ENCODE data around the gene FNDC10. TPM values are rescaled to one million over a fixed set of nuclear protein-coding genes. Genes with fewer than 3 reads are reported as not detected.
A peak's percentile ranks its signal among the peaks of the same experiment; 100 is the strongest.

FNDC10 gene
- polyA plus RNA-seq, 1 experiment: 4.4 TPM

- Histone ChIP-seq H3K27me3 (ENCODE audit: control insufficient read depth, insufficient read depth, low read length) (no peaks in the 10 kb centered on the region), H3K4me3 (ENCODE audit: low read depth, low read length) (peak overlapping the region; percentile 100), H3K36me3 (ENCODE audit: control insufficient read depth, insufficient read depth, low read length) (peaks cover 10% of the 10 kb centered on the region)
- no peak for TF ChIP-seq CTCF (IDR thresholded peaks at IDR 0.05; ENCODE audit: insufficient read depth, low read depth, low read length)
- ChIA-PET POLR2A (no interaction called here), CTCF (interaction anchor here (0.6 to 3.4 kb wide), 2 partner anchors 11 to 431 kb away, joined by 3 to 13 read pairs; no protein-coding TSS in a partner anchor)
- DNase-seq (ENCODE audit: low read depth): no peak
Measured at GRCh38 chr1:1613509-1614082, 13.7 kb upstream of the FNDC10 start.

- Histone ChIP-seq H3K27me3 (ENCODE audit: control insufficient read depth, insufficient read depth, low read length) (no peaks in the 10 kb centered on the region), H3K4me3 (ENCODE audit: low read depth, low read length) (no peak overlapping the region), H3K36me3 (ENCODE audit: control insufficient read depth, insufficient read depth, low read length) (no peaks in the 10 kb centered on the region; the same call in 1 of the 2 replicates)
- ChIA-PET POLR2A (interaction anchor here (0.7 kb wide), 1 partner anchor 10 kb away, joined by 8 read pairs; no protein-coding TSS in a partner anchor), CTCF (no interaction called here)
- no peak for TF ChIP-seq CTCF (IDR thresholded peaks at IDR 0.05; ENCODE audit: insufficient read depth, low read depth, low read length)
- no peak for DNase-seq (ENCODE audit: low read depth)
Measured at GRCh38 chr1:1612104-1612400, 12.1 kb upstream of the FNDC10 start.

- DNase-seq (ENCODE audit: low read depth): no peak
- POLR2A ChIA-PET: no interaction called here
- no peak for TF ChIP-seq CTCF (IDR thresholded peaks at IDR 0.05; ENCODE audit: insufficient read depth, low read depth, low read length)
- Histone ChIP-seq H3K27me3 (ENCODE audit: control insufficient read depth, insufficient read depth, low read length) (no peaks in the 10 kb centered on the region), H3K4me3 (ENCODE audit: low read depth, low read length) (no peak overlapping the region), H3K36me3 (ENCODE audit: control insufficient read depth, insufficient read depth, low read length) (no peaks in the 10 kb centered on the region; the same call in 1 of the 2 replicates)
- CTCF ChIA-PET: no interaction called here
Measured at GRCh38 chr1:1610796-1611195, 10.9 kb upstream of the FNDC10 start.

GRCh38 chr1:1609822-1610485 is 10.0 kb upstream of the FNDC10 start:
- Histone ChIP-seq H3K36me3 (ENCODE audit: control insufficient read depth, insufficient read depth, low read length) (no peaks in the 10 kb centered on the region; the same call in 1 of the 2 replicates), H3K4me3 (ENCODE audit: low read depth, low read length) (no peak overlapping the region), H3K27me3 (ENCODE audit: control insufficient read depth, insufficient read depth, low read length) (no peaks in the 10 kb centered on the region)
- CTCF ChIA-PET: no interaction called here
- DNase-seq (ENCODE audit: low read depth): no peak
- POLR2A ChIA-PET: no interaction called here
- no peak for TF ChIP-seq CTCF (IDR thresholded peaks at IDR 0.05; ENCODE audit: insufficient read depth, low read depth, low read length)

GRCh38 chr1:1606232-1606631 is 6.3 kb upstream of the FNDC10 start:
- Histone ChIP-seq H3K27me3 (ENCODE audit: control insufficient read depth, insufficient read depth, low read length) (no peaks in the 10 kb centered on the region), H3K36me3 (ENCODE audit: control insufficient read depth, insufficient read depth, low read length) (no peaks in the 10 kb centered on the region), H3K4me3 (ENCODE audit: low read depth, low read length) (no peak overlapping the region)
- DNase-seq (ENCODE audit: low read depth): no peak
- TF ChIP-seq CTCF (IDR thresholded peaks at IDR 0.05; ENCODE audit: insufficient read depth, low read depth, low read length): no peak
- ChIA-PET POLR2A (interaction anchor here (0.7 kb wide), 1 partner anchor 374 kb away, joined by 7 read pairs; the partner anchor contains the start of gene B3GALT6), CTCF (no interaction called here)
